HCT116 (cell line): Measurements from ENCODE around the gene LMO7. TPM values are rescaled to one million over a fixed set of nuclear protein-coding genes. Genes with fewer than 3 reads are reported as not detected.

Experiments
- ATAC-seq: fragments of 200-7000 bp; cut with Tn5 transposase; 2 replicates; pipeline ENCODE4 v1.9.1; 2020; ENCODE audit warnings: mild to moderate bottlenecking, moderate library complexity
- BruUV-seq: library from RNA; stranded (reverse); fragments of 400-500 nt; replicated peaks from 2 replicates; lab custom pipeline; 2021; lab: Mats Ljungman, UMichigan
- CTCF ChIA-PET: fragments of 300-600 bp; sonication (Branson Sonifier 250); formaldehyde crosslinking; loops from one replicate; lab custom pipeline; 2021; ENCODE audit warnings: antibody characterized with exemption; lab: Charles Lee
- POLR2A ChIA-PET: fragments of 300-600, 350-600 bp; sonication (Branson Sonifier 250); formaldehyde crosslinking; loops from one replicate; lab custom pipeline; 2021; ENCODE audit warnings: antibody characterized with exemption; lab: Charles Lee
- RAD21 ChIA-PET, 2 experiments: fragments of 300-600 bp; sonication (Branson Sonifier 250); formaldehyde crosslinking; loops; one replicate each; lab custom pipeline; 2023; ENCODE audit warnings: low total read pairs in 2 of 2; ENCODE audit not compliant: uncharacterized antibody in 2 of 2, unreplicated experiment in 2 of 2, low non-redundant PET in 1 of 2; lab: Charles Lee
- DNase-seq: peaks from one replicate; pipeline ENCODE4 v3.0.0-alpha.2; 2010; ENCODE audit warnings: low read depth, low spot score
- H2AFZ ChIP-seq: fragments of 200-600 bp; shearing (Covaris generic), sonication (generic); 2 replicates; pipeline ENCODE4 v1.6.1; 2017; ENCODE audit warnings: low read depth, mixed run types, mixed read lengths, antibody characterized with exemption, low read length; ENCODE audit not compliant: poor library complexity, severe bottlenecking
- H3K27ac ChIP-seq: 2 replicates; pipeline ENCODE4 v1.5.1; 2012; ENCODE audit warnings: low read depth, low read length
- H3K27me3 ChIP-seq: fragments of 200-600 bp; sonication (generic); 2 replicates; pipeline ENCODE4 v1.6.1; 2016; ENCODE audit warnings: mixed run types, low read length, mixed read lengths; ENCODE audit not compliant: insufficient read depth
- H3K36me3 ChIP-seq, 2 experiments: fragments of 200-500 bp in 1 of 2; fragments of 200-600 bp in 1 of 2; sonication (Bioruptor generic) in 1 of 2; sonication (generic) in 1 of 2; 2 replicates each; pipeline versions ENCODE4 v1.5.1 to v1.6.1; 2014 to 2016; ENCODE audit warnings: low read length in 2 of 2, inconsistent platforms in 1 of 2, mixed read lengths in 1 of 2, mixed run types in 1 of 2; ENCODE audit not compliant: insufficient read depth in 2 of 2, control insufficient read depth in 1 of 2
- H3K4me1 ChIP-seq, 2 experiments: fragments of 200-600 bp in 1 of 2; sonication (generic) in 1 of 2; 2 replicates each; pipeline versions ENCODE4 v1.5.1 to v1.6.1; 2012 to 2017; ENCODE audit warnings: low read length in 2 of 2, inconsistent platforms in 1 of 2, mild to moderate bottlenecking in 1 of 2, mixed read lengths in 1 of 2, mixed run types in 1 of 2, moderate library complexity in 1 of 2; ENCODE audit not compliant: insufficient read depth in 2 of 2, control insufficient read depth in 1 of 2
- H3K4me2 ChIP-seq: fragments of 200-600 bp; sonication (generic); 2 replicates; pipeline ENCODE4 v1.6.1; 2017; ENCODE audit warnings: mixed run types, low read length, mixed read lengths
- H3K4me3 ChIP-seq, 2 experiments: fragments of 200-600 bp in 1 of 2; sonication (generic) in 1 of 2; replicated peaks in 1 of 2; 2 replicates each; pipeline ENCODE4 v1.5.1; 2011 to 2016; ENCODE audit warnings: low read length in 2 of 2, control low read depth in 1 of 2, low read depth in 1 of 2, mild to moderate bottlenecking in 1 of 2, mixed read lengths in 1 of 2, mixed run types in 1 of 2
- H3K79me2 ChIP-seq: fragments of 200-600 bp; sonication (generic); 2 replicates; pipeline ENCODE4 v1.6.1; 2017; ENCODE audit warnings: mild to moderate bottlenecking, mixed run types, low read length, moderate library complexity, mixed read lengths; ENCODE audit not compliant: insufficient read depth
- H3K9ac ChIP-seq: fragments of 200-600 bp; sonication (generic); 2 replicates; pipeline ENCODE4 v1.6.1; 2016; ENCODE audit warnings: low read length, mixed read lengths
- H3K9me2 ChIP-seq: fragments of 200-600 bp; sonication (generic), shearing (Covaris generic); 2 replicates; pipeline ENCODE4 v1.6.1; 2017; ENCODE audit warnings: mixed run types, mild to moderate bottlenecking, moderate library complexity; ENCODE audit not compliant: insufficient read depth
- H3K9me3 ChIP-seq, 2 experiments: fragments of 200-500 bp in 1 of 2; fragments of 200-600 bp in 1 of 2; sonication (Bioruptor generic) in 1 of 2; sonication (generic) in 1 of 2; 2 replicates each; pipeline ENCODE4 v1.6.1; 2014 to 2017; ENCODE audit warnings: low read length in 2 of 2, mixed read lengths in 2 of 2, inconsistent platforms in 1 of 2, low read depth in 1 of 2, mild to moderate bottlenecking in 1 of 2, mixed run types in 1 of 2, moderate library complexity in 1 of 2; ENCODE audit not compliant: control insufficient read depth in 1 of 2, insufficient read depth in 1 of 2
- H4K20me1 ChIP-seq: fragments of 200-600 bp; sonication (generic), shearing (Covaris generic); 2 replicates; pipeline ENCODE4 v1.6.1; 2017; ENCODE audit warnings: mixed run types, mild to moderate bottlenecking, moderate library complexity; ENCODE audit not compliant: insufficient read depth
- ATF3 ChIP-seq: IDR thresholded peaks from 2 replicates; pipeline ENCODE4 v1.6.1; 2012
- ELF1 ChIP-seq: IDR thresholded peaks from 2 replicates; pipeline ENCODE4 v1.6.1; 2012; ENCODE audit warnings: low read depth, borderline replicate concordance
- EZH2 ChIP-seq: fragments of 200-600 bp; sonication (generic); IDR thresholded peaks from 2 replicates; pipeline ENCODE4 v1.6.1; 2017; ENCODE audit warnings: antibody characterized with exemption, mixed run types
- FOSL1 ChIP-seq: IDR thresholded peaks from 2 replicates; pipeline ENCODE4 v1.6.1; 2012; ENCODE audit warnings: low read depth
- POLR2A ChIP-seq: IDR thresholded peaks from 2 replicates; pipeline ENCODE4 v1.7.0; 2011; ENCODE audit warnings: borderline replicate concordance; ENCODE audit not compliant: insufficient read depth, insufficient read length; ENCODE audit errors: extremely low read depth
- RAD21 ChIP-seq: IDR thresholded peaks from 2 replicates; pipeline ENCODE4 v1.6.1; 2012; ENCODE audit warnings: low read depth, mild to moderate bottlenecking
- SP1 ChIP-seq: IDR thresholded peaks from 2 replicates; pipeline ENCODE4 v1.6.1; 2012; ENCODE audit warnings: low read depth
- TCF7L2 ChIP-seq: IDR thresholded peaks from 2 replicates; pipeline ENCODE4 v1.7.0; 2011; ENCODE audit warnings: borderline replicate concordance, inconsistent platforms; ENCODE audit not compliant: insufficient read depth, insufficient read length; ENCODE audit errors: extremely low read depth
- ZBTB33 ChIP-seq: IDR thresholded peaks from 2 replicates; pipeline ENCODE4 v1.6.1; 2011; ENCODE audit warnings: mild to moderate bottlenecking, low read length, moderate library complexity; ENCODE audit not compliant: insufficient replicate concordance; ENCODE audit errors: extremely low read depth
- intact Hi-C: fragments of 100-400 bp; cut with micrococcal nuclease; formaldehyde crosslinking; loops from 2 replicates; pipeline ENCODE4 v1.10.0; 2022
- total RNA-seq: library from RNA; stranded (reverse); gene quantifications from one replicate; pipeline ENCODE4 v1.2.1, GENCODE V29; 2021; ENCODE audit not compliant: unreplicated experiment
- TF ChIP-seq, protein P1 (sequence below), 3 experiments: fragments of 200-600 bp in 1 of 3; sonication (generic) in 1 of 3; IDR thresholded peaks in 2 of 3; conservative IDR thresholded peaks in 1 of 3; 2 replicates each; pipeline ENCODE4 v1.5.1; 2012 to 2017; ENCODE audit warnings: low read depth in 2 of 3, low read length in 2 of 3, antibody characterized with exemption in 1 of 3, borderline replicate concordance in 1 of 3, control low read depth in 1 of 3, mild to moderate bottlenecking in 1 of 3, mixed read lengths in 1 of 3, mixed run types in 1 of 3, moderate library complexity in 1 of 3; ENCODE audit not compliant: insufficient read depth in 1 of 3
- TF ChIP-seq, protein P2 (sequence below): IDR thresholded peaks from 2 replicates; pipeline ENCODE4 v1.6.1; 2012; ENCODE audit warnings: low read depth

LMO7 gene
- total RNA-seq, 1 experiment from 2014 or later, result 8.1 TPM

DNA sequence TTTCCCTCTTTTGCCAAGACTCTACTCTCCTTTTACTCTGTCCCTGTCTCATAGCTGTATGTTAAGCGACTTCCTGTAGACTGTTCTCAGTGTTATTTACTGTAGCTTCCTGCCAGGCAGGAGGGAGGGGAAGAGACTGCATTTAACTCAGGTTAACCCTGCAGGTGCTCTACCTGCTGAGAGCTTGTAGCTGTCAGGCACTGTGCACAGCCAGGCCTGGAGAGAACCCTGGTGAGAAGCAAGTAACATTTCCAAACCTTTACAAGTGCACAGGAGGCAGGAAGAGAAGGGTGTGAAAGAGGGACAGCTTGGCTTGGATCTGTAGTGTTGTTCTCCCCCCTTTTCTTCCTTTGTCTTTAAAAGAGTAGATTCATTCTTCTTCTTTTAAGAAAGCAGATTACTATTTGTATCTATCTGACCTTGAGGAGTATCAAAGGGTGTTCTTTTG lies 167.1 kb downstream of the LMO7 start:
- RAD21 ChIA-PET, result no interaction called here
- Histone ChIP-seq H3K9me3 (no peaks in the 10 kb centered on the region), H3K27ac (no peak overlapping the region), H3K36me3 (no peaks in the 10 kb centered on the region), H3K9me2 (no peaks in the 10 kb centered on the region), H3K27me3 (no peaks in the 10 kb centered on the region), H3K4me1 (peaks cover 8 to 12% of the 10 kb centered on the region in 2 experiments), H2AFZ (no peak overlapping the region), H3K9ac (no peak overlapping the region), H4K20me1 (no peaks in the 10 kb centered on the region), H3K4me2 (no peak overlapping the region), H3K4me3 (no peak overlapping the region), H3K79me2 (no peaks in the 10 kb centered on the region)
- no TSS peak for BruUV-seq
- POLR2A ChIA-PET, result no interaction called here
- DNase-seq (no peak), ATAC-seq (no peak)
- intact Hi-C loops, result no loop called here
- CTCF ChIA-PET, result interaction anchor here (1.1 kb wide), 1 partner anchor 108 kb away, joined by 6 read pairs; no protein-coding TSS in a partner anchor
- TF ChIP-seq ZBTB33 (no peak), ATF3 (no peak), FOSL1 (no peak), ELF1 (no peak), POLR2A (no peak), SP1 (no peak), TCF7L2 (no peak), RAD21 (no peak), EZH2 (no peak)
- TF ChIP-seq, protein P1, sequence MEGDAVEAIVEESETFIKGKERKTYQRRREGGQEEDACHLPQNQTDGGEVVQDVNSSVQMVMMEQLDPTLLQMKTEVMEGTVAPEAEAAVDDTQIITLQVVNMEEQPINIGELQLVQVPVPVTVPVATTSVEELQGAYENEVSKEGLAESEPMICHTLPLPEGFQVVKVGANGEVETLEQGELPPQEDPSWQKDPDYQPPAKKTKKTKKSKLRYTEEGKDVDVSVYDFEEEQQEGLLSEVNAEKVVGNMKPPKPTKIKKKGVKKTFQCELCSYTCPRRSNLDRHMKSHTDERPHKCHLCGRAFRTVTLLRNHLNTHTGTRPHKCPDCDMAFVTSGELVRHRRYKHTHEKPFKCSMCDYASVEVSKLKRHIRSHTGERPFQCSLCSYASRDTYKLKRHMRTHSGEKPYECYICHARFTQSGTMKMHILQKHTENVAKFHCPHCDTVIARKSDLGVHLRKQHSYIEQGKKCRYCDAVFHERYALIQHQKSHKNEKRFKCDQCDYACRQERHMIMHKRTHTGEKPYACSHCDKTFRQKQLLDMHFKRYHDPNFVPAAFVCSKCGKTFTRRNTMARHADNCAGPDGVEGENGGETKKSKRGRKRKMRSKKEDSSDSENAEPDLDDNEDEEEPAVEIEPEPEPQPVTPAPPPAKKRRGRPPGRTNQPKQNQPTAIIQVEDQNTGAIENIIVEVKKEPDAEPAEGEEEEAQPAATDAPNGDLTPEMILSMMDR (IDR thresholded peaks at IDR 0.05 in 2 of 3, conservative IDR thresholded peaks at IDR 0.05 in 1 of 3; ENCODE audit: borderline replicate concordance in 1 of 3, insufficient read depth in 1 of 3, low read depth in 2 of 3, low read length in 2 of 3), result no peak
- TF ChIP-seq, protein P2, sequence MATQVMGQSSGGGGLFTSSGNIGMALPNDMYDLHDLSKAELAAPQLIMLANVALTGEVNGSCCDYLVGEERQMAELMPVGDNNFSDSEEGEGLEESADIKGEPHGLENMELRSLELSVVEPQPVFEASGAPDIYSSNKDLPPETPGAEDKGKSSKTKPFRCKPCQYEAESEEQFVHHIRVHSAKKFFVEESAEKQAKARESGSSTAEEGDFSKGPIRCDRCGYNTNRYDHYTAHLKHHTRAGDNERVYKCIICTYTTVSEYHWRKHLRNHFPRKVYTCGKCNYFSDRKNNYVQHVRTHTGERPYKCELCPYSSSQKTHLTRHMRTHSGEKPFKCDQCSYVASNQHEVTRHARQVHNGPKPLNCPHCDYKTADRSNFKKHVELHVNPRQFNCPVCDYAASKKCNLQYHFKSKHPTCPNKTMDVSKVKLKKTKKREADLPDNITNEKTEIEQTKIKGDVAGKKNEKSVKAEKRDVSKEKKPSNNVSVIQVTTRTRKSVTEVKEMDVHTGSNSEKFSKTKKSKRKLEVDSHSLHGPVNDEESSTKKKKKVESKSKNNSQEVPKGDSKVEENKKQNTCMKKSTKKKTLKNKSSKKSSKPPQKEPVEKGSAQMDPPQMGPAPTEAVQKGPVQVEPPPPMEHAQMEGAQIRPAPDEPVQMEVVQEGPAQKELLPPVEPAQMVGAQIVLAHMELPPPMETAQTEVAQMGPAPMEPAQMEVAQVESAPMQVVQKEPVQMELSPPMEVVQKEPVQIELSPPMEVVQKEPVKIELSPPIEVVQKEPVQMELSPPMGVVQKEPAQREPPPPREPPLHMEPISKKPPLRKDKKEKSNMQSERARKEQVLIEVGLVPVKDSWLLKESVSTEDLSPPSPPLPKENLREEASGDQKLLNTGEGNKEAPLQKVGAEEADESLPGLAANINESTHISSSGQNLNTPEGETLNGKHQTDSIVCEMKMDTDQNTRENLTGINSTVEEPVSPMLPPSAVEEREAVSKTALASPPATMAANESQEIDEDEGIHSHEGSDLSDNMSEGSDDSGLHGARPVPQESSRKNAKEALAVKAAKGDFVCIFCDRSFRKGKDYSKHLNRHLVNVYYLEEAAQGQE, result no peak
